BLaER1 (cell line): ENCODE results near the gene SS18L1.

ENCODE experiments used
- H3K27ac ChIP-seq: shearing (Covaris generic); formaldehyde crosslinking; 2 replicates; pipeline ENCODE4 v1.8.1; 2022
- H3K27me3 ChIP-seq: shearing (Covaris generic); formaldehyde crosslinking; 2 replicates; pipeline ENCODE4 v1.8.1; 2022
- H3K36me3 ChIP-seq: shearing (Covaris generic); formaldehyde crosslinking; 2 replicates; pipeline ENCODE4 v1.8.1; 2022
- H3K4me1 ChIP-seq: shearing (Covaris generic); formaldehyde crosslinking; 2 replicates; pipeline ENCODE4 v1.8.1; 2022
- H3K4me2 ChIP-seq: shearing (Covaris generic); formaldehyde crosslinking; 2 replicates; pipeline ENCODE4 v1.8.1; 2022
- H3K4me3 ChIP-seq: shearing (Covaris generic); formaldehyde crosslinking; 2 replicates; pipeline ENCODE4 v1.8.1; 2022
- H3K9ac ChIP-seq: shearing (Covaris generic); formaldehyde crosslinking; 2 replicates; pipeline ENCODE4 v1.8.1; 2022
- H3K9me3 ChIP-seq: shearing (Covaris generic); formaldehyde crosslinking; 2 replicates; pipeline ENCODE4 v1.8.1; 2022
- H4K20me1 ChIP-seq: shearing (Covaris generic); formaldehyde crosslinking; 2 replicates; pipeline ENCODE4 v1.8.1; 2022
- Cebpa-rat ChIP-seq: shearing (Covaris generic); IDR thresholded peaks from 2 replicates; pipeline ENCODE4 v1.8.1; 2022

SS18L1 gene

GRCh38 chr20:62160253-62160652, 16.7 kb downstream of the SS18L1 start:
- Histone ChIP-seq H4K20me1 (peaks cover 62% of the 10 kb centered on the region), H3K9ac (no peak overlapping the region), H3K27ac (no peak overlapping the region), H3K4me2 (no peak overlapping the region), H3K4me1 (peaks cover 46% of the 10 kb centered on the region), H3K9me3 (no peaks in the 10 kb centered on the region), H3K4me3 (no peak overlapping the region), H3K36me3 (peaks cover 69% of the 10 kb centered on the region), H3K27me3 (no peaks in the 10 kb centered on the region)
- no peak for TF ChIP-seq Cebpa-rat

- H3K4me1 ChIP-seq, result peaks cover 40% of the 10 kb centered on the region
- no peak overlapping the region for H3K9ac ChIP-seq
- H3K4me3 ChIP-seq, result no peak overlapping the region
- H3K27me3 ChIP-seq, result no peaks in the 10 kb centered on the region
- H4K20me1 ChIP-seq, result peaks cover 56% of the 10 kb centered on the region
- no peak for TF ChIP-seq Cebpa-rat
- H3K27ac ChIP-seq, result no peak overlapping the region
- H3K9me3 ChIP-seq, result no peaks in the 10 kb centered on the region
- H3K4me2 ChIP-seq, result no peak overlapping the region
- peaks cover 75% of the 10 kb centered on the region for H3K36me3 ChIP-seq
These were observed 17.3 kb downstream of the SS18L1 start for GRCh38 chr20:62160876-62161275.

GRCh38 chr20:62161347-62161746, 17.8 kb downstream of the SS18L1 start:
- Histone ChIP-seq H3K27ac (no peak overlapping the region), H4K20me1 (peaks cover 51% of the 10 kb centered on the region), H3K36me3 (peaks cover 80% of the 10 kb centered on the region), H3K9me3 (no peaks in the 10 kb centered on the region), H3K9ac (no peak overlapping the region), H3K27me3 (no peaks in the 10 kb centered on the region), H3K4me3 (no peak overlapping the region), H3K4me2 (no peak overlapping the region), H3K4me1 (peaks cover 35% of the 10 kb centered on the region)
- no peak for TF ChIP-seq Cebpa-rat

GRCh38 chr20:62162765-62163484, 19.4 kb downstream of the SS18L1 start:
- TF ChIP-seq Cebpa-rat, result no peak
- peaks cover 35% of the 10 kb centered on the region for H4K20me1 ChIP-seq
- no peak overlapping the region for H3K4me3 ChIP-seq
- H3K9ac ChIP-seq, result no peak overlapping the region
- peaks cover 95% of the 10 kb centered on the region for H3K36me3 ChIP-seq
- H3K4me2 ChIP-seq, result no peak overlapping the region
- H3K4me1 ChIP-seq, result peaks cover 19% of the 10 kb centered on the region
- H3K9me3 ChIP-seq, result no peaks in the 10 kb centered on the region
- no peak overlapping the region for H3K27ac ChIP-seq
- H3K27me3 ChIP-seq, result no peaks in the 10 kb centered on the region

GRCh38 chr20:62163485-62163865, 19.9 kb downstream of the SS18L1 start:
- no peak overlapping the region for H3K4me2 ChIP-seq
- TF ChIP-seq Cebpa-rat, result no peak
- H3K9ac ChIP-seq, result no peak overlapping the region
- peaks cover 97% of the 10 kb centered on the region for H3K36me3 ChIP-seq
- no peak overlapping the region for H3K4me3 ChIP-seq
- H3K9me3 ChIP-seq, result no peaks in the 10 kb centered on the region
- peaks cover 14% of the 10 kb centered on the region for H3K4me1 ChIP-seq
- no peak overlapping the region for H3K27ac ChIP-seq
- H4K20me1 ChIP-seq, result peaks cover 30% of the 10 kb centered on the region
- H3K27me3 ChIP-seq, result no peaks in the 10 kb centered on the region

- Histone ChIP-seq H4K20me1 (peaks cover 23% of the 10 kb centered on the region), H3K9me3 (no peaks in the 10 kb centered on the region), H3K27me3 (no peaks in the 10 kb centered on the region), H3K27ac (no peak overlapping the region), H3K4me2 (no peak overlapping the region), H3K36me3 (peaks cover 97% of the 10 kb centered on the region), H3K9ac (no peak overlapping the region), H3K4me1 (peaks cover 7% of the 10 kb centered on the region), H3K4me3 (no peak overlapping the region)
- no peak for TF ChIP-seq Cebpa-rat
These were observed 20.6 kb downstream of the SS18L1 start for GRCh38 chr20:62163986-62164762.

- H3K9me3 ChIP-seq, result no peaks in the 10 kb centered on the region
- H3K4me3 ChIP-seq, result no peak overlapping the region
- TF ChIP-seq Cebpa-rat, result no peak
- no peaks in the 10 kb centered on the region for H3K27me3 ChIP-seq
- no peak overlapping the region for H3K27ac ChIP-seq
- no peak overlapping the region for H3K4me2 ChIP-seq
- peaks cover 15% of the 10 kb centered on the region; the same call in 1 of the 2 replicates for H4K20me1 ChIP-seq
- H3K4me1 ChIP-seq, result no peaks in the 10 kb centered on the region
- peaks cover 98% of the 10 kb centered on the region for H3K36me3 ChIP-seq
- H3K9ac ChIP-seq, result no peak overlapping the region
These were observed 21.6 kb downstream of the SS18L1 start for GRCh38 chr20:62164879-62165761.

- Histone ChIP-seq H3K27me3 (no peaks in the 10 kb centered on the region), H3K36me3 (peaks cover 98% of the 10 kb centered on the region), H3K27ac (no peak overlapping the region), H3K4me1 (no peaks in the 10 kb centered on the region), H3K9me3 (no peaks in the 10 kb centered on the region), H4K20me1 (peaks cover 15% of the 10 kb centered on the region; the same call in 1 of the 2 replicates), H3K9ac (no peak overlapping the region), H3K4me3 (no peak overlapping the region), H3K4me2 (no peak overlapping the region)
- TF ChIP-seq Cebpa-rat, result peak; percentile 82
These were observed 22.3 kb downstream of the SS18L1 start for GRCh38 chr20:62165762-62166399.

- H3K36me3 ChIP-seq, result peaks cover 96% of the 10 kb centered on the region
- no peaks in the 10 kb centered on the region for H3K4me1 ChIP-seq
- H3K9ac ChIP-seq, result no peak overlapping the region
- peaks cover 5% of the 10 kb centered on the region; the same call in 1 of the 2 replicates for H4K20me1 ChIP-seq
- no peak overlapping the region for H3K27ac ChIP-seq
- no peak overlapping the region for H3K4me3 ChIP-seq
- H3K9me3 ChIP-seq, result no peaks in the 10 kb centered on the region
- H3K4me2 ChIP-seq, result no peak overlapping the region
- no peak for TF ChIP-seq Cebpa-rat
- H3K27me3 ChIP-seq, result no peaks in the 10 kb centered on the region
These were observed 23.9 kb downstream of the SS18L1 start for GRCh38 chr20:62167474-62167873.
